Uterus (tissue), 2 donors: ENCODE data around the gene NEIL3.

Source experiments
- CTCF ChIP-seq, 4 experiments: fragments of 200-600 bp in 2 of 4; fragments of 450-650 bp in 2 of 4; sonication (generic) in 2 of 4; IDR thresholded peaks; one replicate each; pipeline ENCODE4 v1.5.1; 2016 to 2019; ENCODE audit warnings: antibody characterized with exemption in 4 of 4, mild to moderate bottlenecking in 2 of 4, moderate library complexity in 1 of 4
- POLR2A ChIP-seq, 2 donors: fragments of 450-650 bp; IDR thresholded peaks; one replicate each; pipeline ENCODE4 v1.6.1; 2016; ENCODE audit warnings: antibody characterized with exemption in 2 of 2, mild to moderate bottlenecking in 1 of 2, moderate library complexity in 1 of 2

- TF ChIP-seq CTCF (IDR thresholded peaks at IDR 0.05) (no peak), POLR2A (IDR thresholded peaks at IDR 0.05) (no peak)
These were observed 46.5 kb downstream of the NEIL3 start for GRCh38 chr4:177356206-177356605.
